GM12801 (cell line): Measurements from ENCODE around the gene KCNIP1.

ENCODE experiments used
- TF ChIP-seq, protein P1 (sequence below): IDR thresholded peaks from one replicate; pipeline ENCODE4 v1.5.1; 2011; ENCODE audit warnings: control low read depth; ENCODE audit not compliant: insufficient read length; ENCODE audit errors: extremely low read depth

The KCNIP1 gene

DNA sequence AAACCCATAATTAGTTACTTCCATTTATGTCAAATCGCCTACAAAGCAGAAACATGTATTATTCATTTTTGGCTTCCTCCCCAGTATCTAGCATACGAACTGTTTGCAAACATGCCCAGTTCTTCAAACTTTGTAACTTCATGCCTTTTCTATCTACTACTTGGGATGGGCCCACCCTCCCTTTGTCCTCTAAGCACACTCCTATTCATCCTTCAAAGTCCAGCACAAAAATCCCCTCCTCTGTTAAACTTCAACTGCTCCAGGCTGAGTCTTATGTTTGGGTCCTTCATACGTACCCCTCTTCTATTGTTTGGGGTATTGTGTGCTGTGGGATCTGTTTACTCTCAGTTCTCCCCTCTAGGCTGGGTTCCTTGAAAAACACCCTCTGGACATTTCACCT, 55.5 kb downstream of the KCNIP1 start:
- TF ChIP-seq, protein P1, sequence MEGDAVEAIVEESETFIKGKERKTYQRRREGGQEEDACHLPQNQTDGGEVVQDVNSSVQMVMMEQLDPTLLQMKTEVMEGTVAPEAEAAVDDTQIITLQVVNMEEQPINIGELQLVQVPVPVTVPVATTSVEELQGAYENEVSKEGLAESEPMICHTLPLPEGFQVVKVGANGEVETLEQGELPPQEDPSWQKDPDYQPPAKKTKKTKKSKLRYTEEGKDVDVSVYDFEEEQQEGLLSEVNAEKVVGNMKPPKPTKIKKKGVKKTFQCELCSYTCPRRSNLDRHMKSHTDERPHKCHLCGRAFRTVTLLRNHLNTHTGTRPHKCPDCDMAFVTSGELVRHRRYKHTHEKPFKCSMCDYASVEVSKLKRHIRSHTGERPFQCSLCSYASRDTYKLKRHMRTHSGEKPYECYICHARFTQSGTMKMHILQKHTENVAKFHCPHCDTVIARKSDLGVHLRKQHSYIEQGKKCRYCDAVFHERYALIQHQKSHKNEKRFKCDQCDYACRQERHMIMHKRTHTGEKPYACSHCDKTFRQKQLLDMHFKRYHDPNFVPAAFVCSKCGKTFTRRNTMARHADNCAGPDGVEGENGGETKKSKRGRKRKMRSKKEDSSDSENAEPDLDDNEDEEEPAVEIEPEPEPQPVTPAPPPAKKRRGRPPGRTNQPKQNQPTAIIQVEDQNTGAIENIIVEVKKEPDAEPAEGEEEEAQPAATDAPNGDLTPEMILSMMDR: no peak

DNA sequence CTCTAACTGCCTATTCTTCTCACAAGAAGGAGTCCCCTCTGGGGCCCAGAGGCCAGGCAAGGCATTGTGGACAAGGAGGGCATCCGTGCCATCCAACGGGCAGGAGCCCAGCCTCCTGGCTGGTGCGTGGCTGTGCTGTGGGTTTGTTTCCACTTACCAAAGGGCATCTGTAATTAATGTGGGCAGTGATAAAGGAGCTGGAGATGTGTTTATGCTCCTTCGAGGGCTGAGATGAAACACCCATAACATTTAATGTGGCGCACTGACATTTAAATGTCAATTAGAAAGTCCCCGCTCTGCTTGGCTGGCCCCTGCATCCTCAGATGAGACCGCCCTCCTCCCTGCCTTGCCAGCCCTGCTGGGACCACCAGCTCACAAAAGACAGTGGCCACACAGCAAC, 57.1 kb downstream of the KCNIP1 start:
- TF ChIP-seq, protein P1: no peak

DNA sequence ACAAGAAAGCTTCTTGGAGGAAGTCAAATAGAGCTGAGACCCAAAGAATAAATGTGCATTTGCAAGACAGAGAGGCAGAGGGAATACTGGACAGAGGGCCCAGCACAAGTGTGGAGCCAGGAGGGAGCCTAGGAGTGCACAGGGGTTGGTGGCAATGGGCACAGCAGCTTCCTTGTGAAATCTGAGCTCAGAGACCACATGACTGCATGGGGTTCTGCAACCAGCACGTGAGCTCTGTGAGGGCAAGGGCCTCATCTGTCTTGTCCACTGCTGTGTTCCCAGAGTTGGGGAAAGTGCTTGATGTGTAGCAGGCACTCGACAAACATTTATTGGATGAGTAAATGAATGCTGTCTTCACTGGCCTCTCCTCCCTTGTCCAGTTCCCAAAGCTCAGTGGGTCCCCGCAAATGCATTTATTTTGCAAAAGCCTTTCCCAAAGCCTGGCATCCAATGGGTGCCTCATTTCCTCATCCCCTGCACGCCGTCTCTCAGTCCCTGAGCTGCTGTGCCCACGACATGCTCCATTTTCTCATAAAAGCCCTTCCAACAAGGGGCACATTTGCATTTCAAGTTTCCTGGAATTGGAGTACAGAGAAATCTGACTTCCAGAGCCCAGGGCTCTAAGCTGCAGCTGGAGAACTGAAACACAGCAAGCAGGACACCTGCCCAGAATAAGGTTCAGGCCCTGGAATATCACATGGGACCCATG, 58.5 kb downstream of the KCNIP1 start:
- TF ChIP-seq, protein P1: no peak

DNA sequence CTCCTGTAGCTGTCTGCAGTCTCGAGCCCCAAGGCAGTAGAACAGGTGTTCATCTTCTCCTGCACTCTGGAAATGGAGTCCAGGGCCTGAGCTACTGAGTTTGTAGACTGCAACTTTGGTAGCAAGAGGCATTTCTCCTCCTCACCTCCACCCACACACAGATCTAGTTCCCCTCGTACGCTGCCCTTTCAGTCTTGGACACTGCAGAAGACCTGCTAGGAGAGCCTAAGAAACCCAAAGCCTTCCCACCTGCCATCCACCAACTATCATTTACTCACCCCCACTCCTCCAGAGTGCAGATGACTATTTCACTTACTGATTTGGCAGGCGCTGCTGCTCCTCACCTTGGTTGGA, 59.0 kb downstream of the KCNIP1 start:
- TF ChIP-seq, protein P1: no peak

DNA sequence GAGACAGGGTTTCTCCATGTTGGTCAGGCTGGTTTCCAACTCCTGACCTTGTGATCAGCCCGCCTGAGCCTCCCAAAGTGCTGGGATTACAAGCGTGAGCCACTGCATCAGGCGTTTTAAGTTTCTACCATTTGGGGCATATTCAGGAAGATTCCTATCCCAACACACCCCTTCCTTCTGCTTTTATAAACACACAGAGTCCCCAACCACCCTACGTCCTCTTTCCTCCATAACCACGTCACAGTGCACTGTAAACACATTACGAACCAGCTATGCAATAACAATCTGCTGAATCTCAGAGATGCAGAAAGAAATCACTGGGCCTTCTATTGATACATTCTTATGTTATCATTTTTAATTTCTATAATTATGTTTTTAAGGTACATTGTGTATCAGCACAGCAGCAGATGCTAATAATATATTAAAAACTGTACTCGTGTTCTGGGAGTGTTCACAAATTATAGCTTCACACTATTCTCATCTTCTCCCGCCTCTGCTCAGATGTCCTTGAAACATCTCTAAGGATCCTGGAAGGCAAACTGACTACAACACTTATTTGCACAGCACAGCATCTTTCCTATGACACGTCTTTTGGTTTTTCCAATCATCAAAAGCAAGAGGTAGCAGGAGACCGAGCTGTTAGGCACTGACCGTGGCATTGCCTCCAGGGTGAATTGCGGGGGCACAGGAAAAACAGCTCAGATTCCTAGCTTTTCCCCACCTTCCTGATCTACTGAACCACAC, 60.2 kb downstream of the KCNIP1 start:
- TF ChIP-seq, protein P1: no peak

DNA sequence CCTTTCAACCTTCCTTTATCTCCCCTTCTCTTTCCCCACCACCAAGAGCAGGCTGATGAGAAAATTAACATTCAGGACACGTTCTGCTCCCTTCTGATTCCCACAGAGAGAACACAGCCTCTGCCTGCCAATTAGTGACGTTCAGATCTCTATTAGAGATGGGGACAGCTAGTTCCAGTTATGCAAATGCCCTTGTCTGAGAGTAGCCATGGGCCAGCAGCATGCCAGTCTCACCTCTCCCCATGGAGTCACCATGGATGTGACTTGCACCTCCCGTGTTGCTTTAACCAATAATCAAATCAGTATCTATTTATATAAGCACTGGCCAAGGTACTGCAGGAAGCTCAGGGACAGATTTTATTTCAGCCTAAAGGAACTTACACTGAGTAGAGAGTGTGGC, 61.3 kb downstream of the KCNIP1 start:
- TF ChIP-seq, protein P1: no peak

DNA sequence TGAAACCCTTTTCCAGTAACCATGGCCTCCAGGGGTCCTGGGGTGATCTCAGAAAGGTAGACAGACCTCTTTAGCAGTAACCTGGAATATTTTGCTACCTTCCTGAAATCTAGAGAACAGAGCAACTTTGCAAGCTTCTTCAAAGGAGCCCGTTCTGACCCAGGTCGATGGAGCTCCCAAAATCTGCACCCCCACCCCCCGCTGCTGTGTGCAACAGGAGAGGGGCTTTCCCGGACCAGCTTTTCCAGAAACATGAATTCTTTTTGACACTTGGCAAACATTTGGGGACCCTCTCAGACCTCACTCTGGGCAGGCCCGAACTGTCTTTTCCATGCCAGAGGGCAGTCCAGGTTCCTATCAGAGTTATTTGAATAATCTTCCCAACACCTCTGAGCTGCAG, 65.3 kb downstream of the KCNIP1 start:
- TF ChIP-seq, protein P1: no peak
